Inferior parietal cortex (tissue), 1 donor: ENCODE results near the gene TTC28.

Source experiments
- DNase-seq: peaks from one replicate; pipeline ENCODE4 v3.0.0-alpha.2; 2016; ENCODE audit errors: extremely low spot score

The TTC28 gene

DNA sequence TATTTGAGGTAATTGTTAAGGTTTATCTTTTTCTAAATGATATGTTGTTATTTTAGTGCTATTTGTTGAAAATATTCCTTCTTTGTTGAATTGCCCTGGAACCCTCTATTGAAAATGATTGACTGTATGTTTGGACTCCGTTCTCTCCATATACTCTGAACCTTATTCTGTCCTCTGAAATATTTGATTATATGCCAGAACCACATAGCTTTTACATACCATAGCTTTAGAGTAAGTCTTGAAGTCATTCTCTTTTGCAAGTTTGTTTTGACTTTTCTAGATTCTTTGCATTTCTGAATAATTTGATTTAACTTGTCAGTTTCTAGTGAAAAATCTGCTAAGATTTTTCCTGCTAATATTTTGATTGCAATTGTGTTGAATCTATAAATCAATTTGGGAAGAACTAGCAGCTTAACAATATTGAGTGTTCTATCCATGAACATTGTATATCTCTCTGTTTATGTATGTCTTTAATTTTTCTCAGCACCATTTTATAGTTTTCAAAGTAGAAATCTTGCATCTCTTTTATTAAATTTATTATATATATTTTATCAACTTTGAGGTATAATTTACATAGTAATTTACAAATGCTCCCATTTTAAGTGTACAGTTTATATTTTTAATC lies 708.9 kb downstream of the TTC28 start:
- DNase-seq: no peak

DNA sequence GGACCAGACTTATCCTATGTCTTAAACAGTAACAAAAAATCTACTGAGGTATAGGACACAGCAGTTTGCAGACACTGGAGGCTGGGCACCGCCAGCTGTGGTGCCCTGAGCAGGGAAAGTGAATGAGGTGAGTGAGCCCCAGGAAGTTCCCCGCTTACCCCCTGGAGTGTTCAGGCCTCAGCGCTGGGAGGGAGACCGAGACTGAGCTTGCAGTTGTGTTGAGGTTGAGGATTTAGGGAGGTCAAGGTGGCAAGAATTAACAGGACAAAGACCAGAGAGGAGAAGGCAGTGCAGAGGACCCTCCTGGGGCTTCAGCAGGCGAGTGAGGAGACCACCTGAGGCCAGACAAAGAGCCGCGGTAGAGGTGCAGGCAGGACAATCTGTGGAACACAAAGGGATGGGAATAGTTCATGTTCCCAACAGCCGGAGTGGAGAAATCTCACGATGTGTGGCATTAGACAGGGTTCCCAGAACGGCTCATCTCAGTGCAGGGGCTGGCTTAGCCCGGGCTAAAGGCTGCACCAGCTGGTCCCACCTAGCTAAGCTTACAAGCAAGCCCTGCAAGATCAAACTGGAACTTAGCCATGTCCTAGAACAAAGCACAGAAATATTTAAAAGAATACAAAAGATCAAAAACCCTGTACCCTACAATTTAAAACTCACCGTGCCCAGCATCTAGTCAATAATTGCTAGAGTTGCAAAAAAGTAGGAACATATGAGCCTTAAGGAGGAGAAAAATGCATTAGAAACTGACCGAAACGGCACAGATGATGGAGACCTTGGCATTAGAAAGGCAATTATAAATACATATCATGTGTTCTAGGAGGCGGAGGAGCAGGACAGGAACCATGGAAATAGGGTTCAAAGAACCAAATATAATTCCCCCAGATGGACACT lies 713.2 kb downstream of the TTC28 start:
- no peak for DNase-seq

GRCh38 chr22:27962268-27963044 lies 717.2 kb downstream of the TTC28 start:
- DNase-seq: no peak

- no peak for DNase-seq
Observed at GRCh38 chr22:27961680-27962079, 718.0 kb downstream of the TTC28 start.

GRCh38 chr22:27961182-27961581 lies 718.5 kb downstream of the TTC28 start:
- DNase-seq: no peak

DNA sequence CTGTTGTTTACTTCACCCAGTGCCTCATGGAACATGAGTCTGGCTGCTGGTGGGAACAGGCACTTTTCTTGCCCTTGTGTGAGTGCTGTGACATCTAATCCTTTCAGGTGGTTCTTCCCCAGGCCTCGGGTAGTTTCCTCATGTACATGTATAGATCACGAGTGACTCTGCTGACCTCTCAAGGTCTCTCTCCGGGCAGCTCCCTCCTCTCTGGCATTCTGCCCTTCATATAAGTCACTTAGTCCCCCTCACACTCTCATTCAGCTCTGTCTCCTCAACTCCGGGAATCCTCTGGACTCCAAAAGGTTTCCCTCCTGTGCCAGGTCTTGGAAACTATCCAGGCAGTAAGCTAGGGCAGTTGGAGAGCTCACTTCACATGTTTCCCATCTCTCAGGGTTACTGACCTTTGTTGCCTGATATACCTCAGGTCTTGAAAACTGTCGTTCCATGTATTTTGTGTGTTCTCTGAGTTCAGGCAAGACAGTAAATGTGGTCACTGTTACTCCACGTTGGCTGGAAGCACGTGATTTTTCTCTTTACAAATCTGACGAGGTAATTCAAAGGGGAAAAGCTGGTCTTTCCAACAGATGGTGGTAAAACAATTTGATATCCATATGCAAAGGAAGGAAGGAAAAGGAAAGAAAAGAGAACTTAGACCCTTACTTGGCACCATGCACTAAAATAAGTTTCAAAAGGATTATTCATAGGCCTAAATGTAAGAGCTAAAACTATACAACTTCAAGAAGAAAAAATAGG lies 720.1 kb downstream of the TTC28 start:
- DNase-seq: no peak

DNA sequence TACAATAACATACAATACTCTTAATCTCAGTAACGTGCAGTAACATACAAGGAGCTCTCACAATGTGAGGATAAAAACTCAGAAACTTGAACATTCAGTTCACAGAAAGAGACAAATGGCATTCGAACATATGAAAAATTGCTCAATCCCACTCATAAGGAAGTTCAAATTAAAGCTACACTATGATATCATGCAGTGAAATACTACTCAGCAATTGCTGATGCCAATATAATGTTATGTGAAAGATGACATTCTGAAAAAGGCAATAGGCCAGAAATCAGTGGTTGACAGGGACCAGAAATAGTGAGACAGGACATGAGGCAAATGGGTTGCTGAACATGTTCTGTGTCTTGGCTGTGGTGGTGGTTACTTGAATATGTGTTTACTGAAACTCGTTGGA lies 726.9 kb downstream of the TTC28 start:
- DNase-seq: no peak

DNA sequence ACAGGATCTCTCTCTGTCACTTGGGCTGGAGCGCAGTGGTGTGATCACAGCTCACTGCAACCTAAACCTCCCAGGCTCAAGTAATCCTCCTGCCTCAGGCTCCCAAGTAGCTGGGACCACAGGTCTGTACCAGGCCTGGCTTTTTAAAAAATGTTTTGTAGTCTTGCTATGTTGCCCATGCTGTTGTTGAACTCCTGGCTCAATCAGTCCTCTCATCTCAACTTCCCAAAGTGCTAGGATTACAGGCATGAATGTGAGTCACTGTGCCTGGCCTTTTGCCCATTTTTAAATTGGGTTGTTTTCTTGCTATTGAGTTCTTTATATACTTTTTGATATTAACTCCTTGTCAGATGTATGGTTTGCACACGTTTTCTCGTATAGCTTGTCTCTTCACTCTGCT lies 727.5 kb downstream of the TTC28 start:
- DNase-seq: no peak

DNA sequence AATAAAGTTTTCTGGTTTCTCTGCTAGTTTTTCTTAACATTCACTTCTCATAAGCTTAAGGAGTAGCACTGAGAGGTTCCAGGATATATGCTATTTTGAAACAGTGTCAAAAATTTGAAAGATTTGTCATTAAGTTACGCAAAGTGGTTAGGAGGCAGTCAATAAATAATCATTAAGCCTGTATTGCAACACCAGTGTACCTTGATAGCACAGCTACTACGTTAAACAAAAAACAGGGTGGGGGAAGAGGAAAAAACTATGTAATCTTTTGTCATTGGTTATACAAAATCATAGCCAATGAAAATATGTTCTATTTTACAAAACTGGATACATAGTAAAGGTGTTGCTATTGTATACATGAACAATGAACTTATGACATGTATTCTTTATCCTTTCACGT lies 730.2 kb downstream of the TTC28 start:
- DNase-seq: no peak

DNA sequence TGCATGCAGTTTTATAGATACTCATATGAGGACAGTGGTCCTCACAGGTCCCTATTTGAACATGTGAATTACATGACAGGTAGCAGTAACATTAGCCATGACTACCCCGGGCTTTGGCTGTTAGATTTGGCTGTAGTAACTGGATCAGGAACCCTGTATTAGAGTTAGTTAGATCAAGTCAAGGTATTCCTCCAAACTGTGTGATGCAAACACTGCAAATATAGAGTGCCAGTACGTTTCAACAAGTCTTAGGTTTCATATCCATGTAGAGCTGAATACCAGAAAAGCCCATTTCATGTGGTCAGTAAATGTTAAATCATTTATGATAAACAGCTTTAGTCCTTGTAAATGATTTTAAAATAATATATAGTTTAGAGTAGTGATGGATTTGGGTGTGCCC lies 731.1 kb downstream of the TTC28 start:
- no peak for DNase-seq

DNA sequence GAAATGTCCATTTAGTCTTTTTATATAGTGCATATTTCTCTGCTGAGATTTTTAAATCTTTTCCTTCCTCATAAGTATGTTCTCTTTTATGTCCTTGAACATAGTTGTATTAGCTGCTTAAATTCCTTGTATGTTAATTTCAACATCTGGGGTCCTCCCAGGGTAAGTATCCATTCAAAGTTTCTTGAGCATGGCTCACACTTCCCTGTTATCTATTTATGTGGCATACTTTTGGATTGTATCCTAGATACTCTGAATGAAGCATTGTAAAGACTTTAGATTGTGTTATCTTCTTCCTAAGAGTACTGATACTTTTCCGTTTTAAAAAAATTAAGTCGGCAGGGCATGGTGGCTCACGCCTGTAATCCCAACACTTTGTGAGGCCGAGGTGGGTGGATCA lies 732.2 kb downstream of the TTC28 start:
- no peak for DNase-seq

- DNase-seq: no peak
Observed at GRCh38 chr22:27941143-27941542, 738.5 kb downstream of the TTC28 start.

- DNase-seq: no peak
Observed at GRCh38 chr22:27937453-27937852, 742.2 kb downstream of the TTC28 start.

DNA sequence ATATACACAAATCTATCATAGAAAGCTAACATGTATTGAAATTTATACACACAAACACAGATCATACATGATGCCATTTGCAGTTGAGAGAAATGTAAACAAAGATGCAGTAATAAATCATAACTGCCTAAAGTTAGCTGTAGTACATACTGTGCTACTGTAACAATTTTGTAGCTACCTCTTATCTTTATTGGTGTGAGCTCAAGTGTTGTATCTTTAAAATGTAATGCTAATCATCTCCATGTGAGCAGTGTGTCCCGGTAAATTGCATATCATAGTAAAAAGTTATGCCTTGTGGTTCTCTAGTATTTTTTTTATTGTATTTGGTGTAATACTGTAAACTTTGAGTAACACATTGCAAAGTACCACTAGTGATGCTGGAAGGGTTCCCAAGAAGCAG lies 743.7 kb downstream of the TTC28 start:
- no peak for DNase-seq

- DNase-seq: no peak
Observed at GRCh38 chr22:27934069-27934468, 745.6 kb downstream of the TTC28 start.

DNA sequence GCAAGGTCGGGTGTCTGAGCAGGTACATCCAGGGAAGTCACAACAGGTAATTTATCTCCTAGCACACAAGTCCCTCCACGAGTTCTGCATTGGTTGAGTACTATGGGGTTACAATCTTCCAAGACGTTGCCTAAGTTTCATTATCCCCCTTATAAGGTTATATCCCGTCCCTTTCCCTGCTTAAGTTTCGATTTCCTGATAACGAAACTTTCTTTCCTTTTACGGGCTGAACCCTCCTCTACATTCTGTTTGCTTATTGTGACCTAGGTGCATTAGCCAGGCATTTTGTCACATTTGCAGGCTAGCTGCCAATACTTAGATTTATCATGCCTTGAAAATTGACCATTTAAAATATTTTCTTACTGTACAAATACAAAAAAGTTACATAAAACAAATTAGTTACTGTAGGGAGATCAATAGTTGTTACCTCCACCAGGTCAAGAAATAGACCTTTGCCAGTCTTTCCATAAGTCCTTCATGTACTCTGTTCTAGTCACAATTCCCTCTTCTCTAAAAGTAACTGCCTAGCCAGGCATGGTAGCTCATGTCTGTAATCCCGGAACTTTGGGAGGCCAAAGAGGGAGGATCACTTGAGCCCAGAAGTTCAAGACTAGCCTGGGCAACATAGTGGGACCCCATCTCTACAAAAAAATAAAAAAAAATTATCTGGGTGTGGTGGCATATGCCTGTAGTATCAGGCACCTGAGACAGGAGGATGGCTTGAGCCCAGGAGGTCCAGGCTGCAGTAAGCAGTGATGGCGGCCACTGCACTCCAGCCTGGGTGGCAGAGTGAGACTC lies 746.3 kb downstream of the TTC28 start:
- DNase-seq: no peak

GRCh38 chr22:27930331-27931060 lies 749.1 kb downstream of the TTC28 start:
- DNase-seq: no peak
